ENCODE measurements around the gene ICA1.

The ICA1 gene

DNA sequence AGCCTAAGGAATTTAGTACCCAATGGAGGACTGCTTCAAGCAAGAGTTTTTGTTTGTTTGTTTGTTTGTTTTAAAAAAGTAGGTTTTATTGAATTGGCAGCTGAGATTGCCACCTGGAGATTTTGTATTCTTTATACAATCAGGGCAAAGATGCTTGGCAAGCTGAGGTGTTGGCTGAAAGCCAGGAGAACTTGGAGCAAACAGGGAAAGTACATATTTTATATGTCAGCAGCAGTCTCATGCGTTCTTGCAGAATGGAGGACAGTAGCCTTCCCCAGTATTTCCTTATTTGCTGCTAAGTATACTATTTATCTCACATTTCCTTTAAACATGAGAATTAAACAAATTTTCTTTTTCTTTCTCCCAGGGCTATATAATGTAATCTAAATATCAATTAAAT lies 22.6 kb upstream of the ICA1 start:
- H3K4me3 ChIP-seq (ENCODE audit: low read depth, low read length) = no peak overlapping the region
- ChIA-PET POLR2A (no interaction called here), CTCF (no interaction called here)
- no peak for DNase-seq (ENCODE audit: low read depth, low spot score)
- TF ChIP-seq, protein P1, sequence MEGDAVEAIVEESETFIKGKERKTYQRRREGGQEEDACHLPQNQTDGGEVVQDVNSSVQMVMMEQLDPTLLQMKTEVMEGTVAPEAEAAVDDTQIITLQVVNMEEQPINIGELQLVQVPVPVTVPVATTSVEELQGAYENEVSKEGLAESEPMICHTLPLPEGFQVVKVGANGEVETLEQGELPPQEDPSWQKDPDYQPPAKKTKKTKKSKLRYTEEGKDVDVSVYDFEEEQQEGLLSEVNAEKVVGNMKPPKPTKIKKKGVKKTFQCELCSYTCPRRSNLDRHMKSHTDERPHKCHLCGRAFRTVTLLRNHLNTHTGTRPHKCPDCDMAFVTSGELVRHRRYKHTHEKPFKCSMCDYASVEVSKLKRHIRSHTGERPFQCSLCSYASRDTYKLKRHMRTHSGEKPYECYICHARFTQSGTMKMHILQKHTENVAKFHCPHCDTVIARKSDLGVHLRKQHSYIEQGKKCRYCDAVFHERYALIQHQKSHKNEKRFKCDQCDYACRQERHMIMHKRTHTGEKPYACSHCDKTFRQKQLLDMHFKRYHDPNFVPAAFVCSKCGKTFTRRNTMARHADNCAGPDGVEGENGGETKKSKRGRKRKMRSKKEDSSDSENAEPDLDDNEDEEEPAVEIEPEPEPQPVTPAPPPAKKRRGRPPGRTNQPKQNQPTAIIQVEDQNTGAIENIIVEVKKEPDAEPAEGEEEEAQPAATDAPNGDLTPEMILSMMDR (IDR thresholded peaks at IDR 0.05; ENCODE audit: insufficient read depth, low read length, missing control alignments) = no peak

DNA sequence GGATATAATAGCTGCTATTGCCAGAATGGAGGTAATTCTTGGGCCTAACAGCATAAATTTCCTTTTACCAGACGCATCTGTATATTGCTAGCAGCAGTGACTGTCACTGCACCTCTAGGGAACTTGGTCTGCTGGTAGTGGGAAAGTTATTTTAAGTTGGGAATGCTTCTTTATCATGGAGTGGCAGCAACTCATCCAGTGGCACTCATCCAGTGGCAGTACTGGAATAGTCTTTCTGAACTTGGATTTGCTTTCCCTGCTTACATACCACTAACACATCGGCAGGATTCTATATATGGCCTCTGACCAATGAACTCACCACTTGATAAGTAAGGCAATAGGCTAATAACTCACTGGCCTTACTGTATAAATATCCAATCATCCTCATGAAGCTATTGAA lies 22.0 kb upstream of the ICA1 start:
- no peak overlapping the region for H3K4me3 ChIP-seq (ENCODE audit: low read depth, low read length)
- POLR2A ChIA-PET = no interaction called here
- CTCF ChIA-PET = no interaction called here
- TF ChIP-seq, protein P1 (IDR thresholded peaks at IDR 0.05; ENCODE audit: insufficient read depth, low read length, missing control alignments) = no peak
- DNase-seq (ENCODE audit: low read depth, low spot score) = no peak

DNA sequence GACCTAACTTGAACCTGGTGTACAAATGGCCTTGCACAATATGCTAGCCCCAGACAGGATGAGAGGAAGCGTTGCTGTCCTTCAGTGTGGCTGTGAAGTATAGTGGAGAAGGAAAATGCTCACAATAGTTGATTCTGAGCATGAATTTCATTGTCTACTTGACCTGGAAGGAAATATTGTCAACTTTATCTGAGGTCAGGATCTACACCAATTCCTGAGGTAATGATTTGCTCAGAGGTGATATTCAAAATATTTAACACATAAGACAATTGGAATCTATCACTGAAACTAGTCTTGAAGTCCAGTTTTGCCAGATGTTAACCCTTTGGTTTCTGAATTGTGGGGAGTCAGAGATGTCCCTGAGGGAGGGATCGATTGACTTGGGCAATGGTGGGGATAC lies 20.9 kb upstream of the ICA1 start:
- H3K4me3 ChIP-seq (ENCODE audit: low read depth, low read length) = no peak overlapping the region
- no peak for DNase-seq (ENCODE audit: low read depth, low spot score)
- ChIA-PET POLR2A (no interaction called here), CTCF (no interaction called here)
- TF ChIP-seq, protein P1 (IDR thresholded peaks at IDR 0.05; ENCODE audit: insufficient read depth, low read length, missing control alignments) = no peak

DNA sequence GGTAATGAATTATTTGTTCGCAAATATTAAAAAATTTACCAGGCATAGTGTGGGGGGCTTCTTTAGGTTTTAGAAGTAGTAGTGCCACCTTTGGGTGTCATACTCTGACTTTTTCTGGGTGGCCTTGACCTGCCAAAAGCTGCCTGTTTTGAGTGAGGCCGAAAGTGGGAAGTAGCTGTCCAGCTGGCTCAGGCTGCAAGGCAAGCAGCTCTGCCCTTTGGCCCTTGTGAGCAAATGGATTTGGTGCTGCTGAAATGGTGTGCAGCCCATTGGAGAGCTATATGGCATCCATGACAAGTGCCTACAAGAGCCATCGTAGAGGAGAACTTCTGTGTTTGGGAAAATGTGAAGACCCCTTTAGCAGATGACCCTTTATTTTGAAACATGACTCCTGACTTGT lies 20.2 kb upstream of the ICA1 start:
- H3K4me3 ChIP-seq (ENCODE audit: low read depth, low read length) = no peak overlapping the region
- no peak for DNase-seq (ENCODE audit: low read depth, low spot score)
- ChIA-PET CTCF (no interaction called here), POLR2A (no interaction called here)
- TF ChIP-seq, protein P1 (IDR thresholded peaks at IDR 0.05; ENCODE audit: insufficient read depth, low read length, missing control alignments) = no peak

DNA sequence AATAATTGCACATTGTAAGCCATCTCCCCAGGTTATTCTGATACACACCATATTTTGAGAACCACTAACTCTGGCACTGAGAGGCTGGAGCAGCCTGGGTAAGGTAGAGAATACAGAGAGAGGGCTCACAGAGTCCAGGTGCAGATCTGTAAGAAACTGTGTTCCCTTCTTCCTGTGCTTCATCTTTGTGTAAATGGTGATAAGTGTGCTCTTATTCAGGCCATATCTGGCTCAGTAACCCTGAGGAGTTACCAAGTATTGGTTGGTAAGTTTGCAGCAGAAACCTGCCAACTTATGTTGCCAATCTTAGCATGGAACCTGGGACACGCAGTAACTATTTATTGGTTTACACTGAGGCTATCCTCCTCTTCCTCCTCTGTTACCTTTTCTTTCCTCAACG lies 16.2 kb upstream of the ICA1 start:
- DNase-seq (ENCODE audit: low read depth, low spot score) = no peak
- CTCF ChIA-PET = no interaction called here
- POLR2A ChIA-PET = no interaction called here
- no peak overlapping the region for H3K4me3 ChIP-seq (ENCODE audit: low read depth, low read length)
- TF ChIP-seq, protein P1 (IDR thresholded peaks at IDR 0.05; ENCODE audit: insufficient read depth, low read length, missing control alignments) = no peak

DNA sequence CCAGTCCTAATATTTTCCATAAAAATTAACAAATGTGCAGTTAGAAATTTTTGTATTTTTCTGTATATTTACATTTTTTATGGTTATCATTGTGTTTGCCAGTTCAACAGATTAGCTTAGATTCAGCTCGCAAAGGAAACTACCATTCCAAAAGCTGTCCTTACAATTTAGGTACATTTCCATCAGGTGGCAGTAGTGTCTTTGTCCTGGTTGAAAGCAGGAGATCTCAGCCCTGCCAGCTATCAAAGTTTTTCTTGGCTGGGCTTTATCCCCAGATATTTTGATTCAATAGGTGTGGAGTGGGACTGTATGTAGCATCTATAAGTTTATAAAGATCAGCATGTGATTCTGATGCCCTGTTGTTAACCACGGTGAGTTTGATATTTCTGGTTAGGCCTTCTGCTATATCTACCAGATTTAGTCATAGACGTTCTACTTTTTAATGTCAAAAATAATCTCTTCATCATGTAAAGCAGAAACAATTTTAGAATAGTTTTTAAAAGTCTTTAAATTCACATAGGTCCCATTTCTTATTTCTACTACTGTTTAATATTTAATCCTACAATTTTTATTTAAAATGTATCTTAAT lies 15.5 kb upstream of the ICA1 start:
- POLR2A ChIA-PET = no interaction called here
- no peak for DNase-seq (ENCODE audit: low read depth, low spot score)

More for the DNA sequence above, 15.5 kb upstream of the ICA1 start:
- TF ChIP-seq, protein P1 (IDR thresholded peaks at IDR 0.05; ENCODE audit: insufficient read depth, low read length, missing control alignments) = no peak
- H3K4me3 ChIP-seq (ENCODE audit: low read depth, low read length) = no peak overlapping the region
- CTCF ChIA-PET = no interaction called here
